Smooth muscle cell (in vitro differentiated cells): ENCODE results near the gene TRIM28. TPM values are rescaled to one million over a fixed set of nuclear protein-coding genes. Genes with fewer than 3 reads are reported as not detected.
"Not testable (repeated sequence)": the region's sequence is repeated elsewhere in the genome, so short reads cannot be mapped to it uniquely, and the experiment has no call there.

ENCODE experiments used
- DNase-seq: peaks from one replicate; lab custom pipeline; 2025; ENCODE audit not compliant: unreplicated experiment; lab: John Stamatoyannopoulos, UW
- H2AFZ ChIP-seq: fragments of 200-600 bp; sonication (generic); 2 replicates; pipeline ENCODE4 v1.6.0; 2016; ENCODE audit warnings: antibody characterized with exemption, low read depth, mild to moderate bottlenecking
- H3F3A ChIP-seq: fragments of 200-600 bp; sonication (generic); 2 replicates; pipeline ENCODE4 v1.6.0; 2017; ENCODE audit warnings: antibody characterized with exemption, low read depth
- H3K27ac ChIP-seq: fragments of 200-600 bp; sonication (generic); 2 replicates; pipeline ENCODE4 v1.5.1; 2016; ENCODE audit warnings: low read depth, mild to moderate bottlenecking
- H3K27me3 ChIP-seq: fragments of 200-600 bp; sonication (generic); 2 replicates; pipeline ENCODE4 v1.6.1; 2016; ENCODE audit warnings: low read depth, mild to moderate bottlenecking
- H3K36me3 ChIP-seq: fragments of 200-600 bp; sonication (generic); 2 replicates; pipeline ENCODE4 v1.5.1; 2016; ENCODE audit warnings: low read depth
- H3K4me1 ChIP-seq: fragments of 200-600 bp; sonication (generic); 2 replicates; pipeline ENCODE4 v1.5.1; 2016; ENCODE audit warnings: low read depth
- H3K4me2 ChIP-seq: fragments of 200-600 bp; sonication (generic); 2 replicates; pipeline ENCODE4 v1.6.0; 2016; ENCODE audit warnings: mild to moderate bottlenecking
- H3K4me3 ChIP-seq: fragments of 200-600 bp; sonication (generic); 2 replicates; pipeline ENCODE4 v1.5.1; 2016; ENCODE audit warnings: mild to moderate bottlenecking
- H3K79me2 ChIP-seq: fragments of 200-600 bp; sonication (generic); 2 replicates; pipeline ENCODE4 v1.6.0; 2016; ENCODE audit warnings: low read depth, mild to moderate bottlenecking
- H3K9ac ChIP-seq: fragments of 200-600 bp; sonication (generic); 2 replicates; pipeline ENCODE4 v1.6.0; 2016; ENCODE audit warnings: low read depth
- H3K9me3 ChIP-seq: fragments of 200-600 bp; sonication (generic); replicated peaks from 2 replicates; pipeline ENCODE4 v1.5.1; 2016; ENCODE audit warnings: low read depth
- H4K20me1 ChIP-seq: fragments of 200-600 bp; sonication (generic); 2 replicates; pipeline ENCODE4 v1.6.0; 2016; ENCODE audit warnings: low read depth
- WGBS: methylation state at CpG from one replicate; pipeline ENCODE4 v1.1.7; 2016; ENCODE audit warnings: low lambda C conversion rate; 5-methylcytosine and 5-hydroxymethylcytosine counted together
- polyA plus RNA-seq: library from polyadenylated mRNA; unstranded; fragments of >200 nt; fragmentation: Nextera tagmentation; extraction: Ambion mirVana; gene quantifications from 2 replicates; pipeline ENCODE4 v1.2.1, GENCODE V29; 2016
- total RNA-seq: library from RNA; depleted of rRNA; stranded (reverse); fragments of >200 nt; gene quantifications from 2 replicates; pipeline ENCODE4 v1.2.3, GENCODE V29; 2014
- TF ChIP-seq, protein P1 (sequence below): fragments of 200-600 bp; sonication (generic); IDR thresholded peaks from 2 replicates; pipeline ENCODE4 v1.5.1; 2017; ENCODE audit warnings: borderline replicate concordance, mild to moderate bottlenecking, antibody characterized with exemption; ENCODE audit not compliant: insufficient read depth, poor library complexity, severe bottlenecking

Gene TRIM28
- total and polyA plus RNA-seq, 2 experiments from 2014 or later = 148 to 178 TPM

DNA sequence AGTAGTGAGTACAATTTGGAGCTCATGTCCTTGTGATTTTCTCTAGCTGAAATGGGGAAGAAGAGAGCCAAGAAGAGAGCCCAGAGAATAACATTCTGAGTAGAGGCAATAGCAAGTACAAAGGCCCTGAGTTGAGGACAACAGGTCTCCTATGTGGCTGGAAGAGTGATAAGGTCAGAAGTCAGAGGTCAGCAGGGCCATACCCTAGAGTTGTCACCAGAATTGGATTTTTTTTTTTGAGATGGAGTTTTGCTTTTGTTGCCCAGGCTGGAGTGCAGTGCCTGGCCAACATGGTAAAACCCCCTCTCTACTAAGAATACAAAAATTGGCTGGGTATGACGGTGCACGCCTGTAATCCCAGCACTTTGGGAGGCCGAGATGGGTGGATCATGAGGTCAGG, 8.0 kb upstream of the TRIM28 start:
- 88% methylated on average over 3 of the region's 3 CpGs for WGBS
- no peak for DNase-seq
- H2AFZ ChIP-seq = no peak overlapping the region

DNA sequence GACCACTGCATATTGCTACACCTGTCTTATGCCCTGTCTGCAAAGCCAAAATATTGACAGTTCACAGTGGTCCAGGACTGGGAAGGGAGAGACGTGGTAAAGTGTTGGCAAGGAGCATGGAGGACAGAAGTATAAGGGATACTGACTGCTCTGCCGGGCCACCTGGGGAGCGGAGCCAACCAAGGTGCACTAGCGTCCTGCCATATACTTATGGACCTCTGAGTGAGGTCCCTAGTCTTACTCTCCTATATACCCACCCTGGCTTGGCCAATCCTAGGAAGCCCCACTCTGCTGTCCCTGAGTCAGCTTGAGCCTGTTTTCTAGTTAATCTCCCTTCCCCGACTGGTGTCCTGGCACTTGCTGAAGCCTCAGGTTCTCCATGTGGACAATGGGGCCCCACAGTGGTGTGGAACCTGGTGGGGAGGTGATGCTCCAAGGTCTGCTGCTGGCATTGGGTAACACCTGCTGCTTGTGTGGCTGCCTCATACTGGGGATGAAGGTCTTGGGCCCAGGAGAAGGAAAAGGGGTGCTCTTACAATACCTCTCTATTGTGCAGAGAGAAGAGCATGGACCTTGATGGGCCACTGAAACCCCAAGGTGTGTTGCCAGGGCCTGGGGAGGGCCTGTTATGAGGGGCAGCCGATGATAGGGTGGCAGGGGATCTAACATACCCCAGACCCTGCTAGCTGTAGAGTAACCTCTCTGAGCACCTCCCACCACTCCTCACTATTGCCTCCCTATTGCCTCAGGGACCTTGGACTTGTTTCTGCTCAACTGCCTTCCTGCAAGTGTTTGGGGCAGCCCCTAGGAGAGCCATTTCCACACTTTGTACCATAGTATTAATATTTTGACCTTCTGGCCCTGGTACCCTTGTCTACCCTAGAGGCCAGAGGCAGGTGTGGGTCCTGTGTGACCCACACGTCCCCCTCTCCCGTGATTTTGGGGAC, 6.7 kb upstream of the TRIM28 start:
- H3K4me1 ChIP-seq = peaks cover 5% of the 10 kb centered on the region
- 95% methylated on average over 8 of the region's 8 CpGs for WGBS
- DNase-seq = no peak
- H3K4me3 ChIP-seq = no peak overlapping the region
- no peaks in the 10 kb centered on the region for H3F3A ChIP-seq
- H3K36me3 ChIP-seq = no peaks in the 10 kb centered on the region
- H3K27ac ChIP-seq = no peak overlapping the region
- H2AFZ ChIP-seq = no peak overlapping the region
- no peaks in the 10 kb centered on the region for H3K79me2 ChIP-seq
- no peaks in the 10 kb centered on the region for H3K9me3 ChIP-seq
- H3K27me3 ChIP-seq = peaks cover 11% of the 10 kb centered on the region
- no peaks in the 10 kb centered on the region for H4K20me1 ChIP-seq
- H3K4me2 ChIP-seq = no peak overlapping the region
- TF ChIP-seq, protein P1, sequence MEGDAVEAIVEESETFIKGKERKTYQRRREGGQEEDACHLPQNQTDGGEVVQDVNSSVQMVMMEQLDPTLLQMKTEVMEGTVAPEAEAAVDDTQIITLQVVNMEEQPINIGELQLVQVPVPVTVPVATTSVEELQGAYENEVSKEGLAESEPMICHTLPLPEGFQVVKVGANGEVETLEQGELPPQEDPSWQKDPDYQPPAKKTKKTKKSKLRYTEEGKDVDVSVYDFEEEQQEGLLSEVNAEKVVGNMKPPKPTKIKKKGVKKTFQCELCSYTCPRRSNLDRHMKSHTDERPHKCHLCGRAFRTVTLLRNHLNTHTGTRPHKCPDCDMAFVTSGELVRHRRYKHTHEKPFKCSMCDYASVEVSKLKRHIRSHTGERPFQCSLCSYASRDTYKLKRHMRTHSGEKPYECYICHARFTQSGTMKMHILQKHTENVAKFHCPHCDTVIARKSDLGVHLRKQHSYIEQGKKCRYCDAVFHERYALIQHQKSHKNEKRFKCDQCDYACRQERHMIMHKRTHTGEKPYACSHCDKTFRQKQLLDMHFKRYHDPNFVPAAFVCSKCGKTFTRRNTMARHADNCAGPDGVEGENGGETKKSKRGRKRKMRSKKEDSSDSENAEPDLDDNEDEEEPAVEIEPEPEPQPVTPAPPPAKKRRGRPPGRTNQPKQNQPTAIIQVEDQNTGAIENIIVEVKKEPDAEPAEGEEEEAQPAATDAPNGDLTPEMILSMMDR = no peak
- no peak overlapping the region for H3K9ac ChIP-seq

More for the DNA sequence above, 8.0 kb upstream of the TRIM28 start:
- Histone ChIP-seq H3K9me3 (no peaks in the 10 kb centered on the region), H3F3A (no peaks in the 10 kb centered on the region), H4K20me1 (no peaks in the 10 kb centered on the region), H3K27ac (no peak overlapping the region), H3K9ac (no peak overlapping the region), H3K4me1 (peaks cover 5% of the 10 kb centered on the region), H3K4me3 (no peak overlapping the region), H3K4me2 (no peak overlapping the region), H3K27me3 (peaks cover 9% of the 10 kb centered on the region), H3K79me2 (no peaks in the 10 kb centered on the region), H3K36me3 (no peaks in the 10 kb centered on the region)
- TF ChIP-seq, protein P1 = no peak

DNA sequence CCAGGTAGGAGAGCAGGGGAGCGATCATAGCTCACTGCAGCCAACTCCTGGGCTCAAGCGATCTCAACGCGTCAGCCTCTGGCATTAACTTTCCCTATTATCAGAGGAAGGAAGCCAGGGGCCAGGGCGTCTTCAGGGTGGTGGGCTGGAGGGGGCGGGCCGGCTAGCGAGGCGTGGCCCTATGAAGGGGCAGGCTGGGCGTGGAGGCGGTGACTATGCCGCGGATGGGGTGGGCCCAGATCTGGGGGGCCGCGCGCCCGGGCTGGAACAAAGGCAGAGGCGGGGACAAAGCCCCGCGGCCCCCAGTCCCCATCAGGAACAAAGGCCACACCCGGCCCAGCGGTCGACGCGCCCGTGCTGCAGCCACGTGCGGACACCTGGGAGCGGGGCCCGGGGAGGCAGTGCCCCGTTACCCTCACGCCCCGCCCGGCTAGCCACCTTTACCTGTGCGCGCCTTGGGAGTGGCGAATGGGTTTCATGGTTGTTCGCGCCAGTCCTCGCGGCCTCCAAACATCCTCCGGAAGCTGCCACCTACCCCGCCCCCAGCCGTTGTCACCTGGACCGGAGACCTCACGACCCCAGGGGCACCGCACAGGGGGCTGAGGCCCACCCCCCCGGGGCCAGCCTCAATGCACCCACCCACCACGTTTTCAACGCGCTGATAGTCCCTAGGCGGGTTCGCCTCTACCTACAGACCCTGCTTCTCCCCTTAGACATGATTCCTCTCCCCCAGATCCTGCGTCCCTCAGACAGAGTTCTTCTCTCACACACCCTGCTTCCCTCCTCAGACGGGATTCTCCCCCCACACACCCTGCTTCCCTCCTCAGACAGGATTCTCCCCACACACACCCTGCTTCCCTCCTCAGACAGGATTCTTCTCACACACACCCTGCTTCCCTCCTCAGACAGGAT, 5.4 kb upstream of the TRIM28 start:
- Histone ChIP-seq H3K79me2 (no peaks in the 10 kb centered on the region), H3K9ac (peak overlapping the region; percentile 48), H3K4me3 (peak overlapping the region; percentile 57), H3K4me2 (peak overlapping the region; percentile 96), H3K27ac (no peak overlapping the region), H3F3A (no peaks in the 10 kb centered on the region), H3K4me1 (peaks cover 5% of the 10 kb centered on the region), H4K20me1 (no peaks in the 10 kb centered on the region), H3K36me3 (no peaks in the 10 kb centered on the region), H3K9me3 (no peaks in the 10 kb centered on the region), H2AFZ (peak overlapping the region; percentile 91), H3K27me3 (peaks cover 11% of the 10 kb centered on the region)
- DNase-seq = no peak
- 4% methylated on average over 43 of the region's 55 CpGs for WGBS
- TF ChIP-seq, protein P1 = no peak

DNA sequence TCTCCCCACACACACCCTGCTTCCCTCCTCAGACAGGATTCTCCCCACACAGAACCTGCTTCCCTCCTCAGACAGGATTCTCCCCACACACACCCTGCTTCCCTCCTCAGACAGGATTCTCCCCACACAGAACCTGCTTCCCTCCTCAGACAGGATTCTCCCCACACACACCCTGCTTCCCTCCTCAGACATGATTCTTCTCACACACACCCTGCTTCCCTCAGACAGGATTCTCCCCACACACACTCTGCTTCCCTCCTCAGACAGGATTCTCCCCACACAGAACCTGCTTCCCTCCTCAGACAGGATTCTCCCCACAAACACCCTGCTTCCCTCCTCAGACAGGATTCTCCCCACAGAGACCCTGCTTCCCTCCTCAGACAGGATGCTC, 4.7 kb upstream of the TRIM28 start:
- H4K20me1 ChIP-seq, H3F3A ChIP-seq, H3K27ac ChIP-seq, H3K9me3 ChIP-seq, H2AFZ ChIP-seq, H3K9ac ChIP-seq, H3K4me3 ChIP-seq, H3K4me2 ChIP-seq, DNase-seq, H3K79me2 ChIP-seq, H3K4me1 ChIP-seq, H3K36me3 ChIP-seq: not testable (repeated sequence)
- H3K27me3 ChIP-seq = peaks cover 11% of the 10 kb centered on the region

DNA sequence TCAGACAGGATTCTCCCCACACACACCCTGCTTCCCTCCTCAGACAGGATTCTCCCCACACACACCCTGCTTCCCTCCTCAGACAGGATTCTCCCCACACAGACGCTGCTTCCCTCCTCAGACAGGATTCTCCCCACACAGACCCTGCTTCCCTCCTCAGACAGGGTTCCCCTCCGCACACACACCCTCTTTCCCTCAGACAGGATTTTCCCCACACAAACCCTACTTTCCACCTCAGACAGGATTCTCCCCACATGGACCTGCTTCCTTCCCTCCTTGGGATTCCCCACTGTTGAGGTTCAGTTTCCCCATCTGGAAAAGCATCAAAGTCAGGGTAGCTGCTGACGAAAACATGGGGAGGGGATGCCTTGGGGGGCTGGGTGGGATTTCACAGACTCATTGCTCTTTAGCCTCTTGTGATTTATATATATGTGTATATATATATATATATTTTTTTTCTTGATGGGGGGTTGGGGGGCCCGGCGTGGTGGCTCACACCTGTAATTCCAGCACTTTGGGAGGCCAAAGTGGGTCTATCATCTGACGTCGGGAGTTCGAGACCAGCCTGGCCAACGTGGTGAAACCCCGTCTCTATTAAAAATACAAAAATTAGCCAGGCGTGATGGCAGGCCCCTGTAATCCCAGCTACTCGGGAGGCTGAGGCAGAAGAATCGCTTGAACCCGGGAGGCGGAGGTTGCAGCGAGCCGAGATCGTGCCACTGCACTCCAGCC, 1.1 kb upstream of the TRIM28 start:
- H3K9ac ChIP-seq, DNase-seq, H3K9me3 ChIP-seq, H3F3A ChIP-seq, H3K36me3 ChIP-seq, H2AFZ ChIP-seq: not testable (repeated sequence)
- H3K27me3 ChIP-seq = peaks cover 11% of the 10 kb centered on the region
- peak overlapping the region; percentile 83 for H3K4me3 ChIP-seq
- peaks cover 31% of the 10 kb centered on the region for H3K79me2 ChIP-seq
- peak overlapping the region; percentile 73 for H3K4me2 ChIP-seq
- 79% methylated on average over 18 of the region's 18 CpGs for whole genome bisulfite sequencing
- H3K4me1 ChIP-seq = peaks cover 17% of the 10 kb centered on the region
- peak overlapping the region; percentile 85 for H3K27ac ChIP-seq
- peaks cover 32% of the 10 kb centered on the region for H4K20me1 ChIP-seq
